Inferior parietal cortex (tissue), 1 donor: ENCODE data around the gene TRPV3.
"Not testable (repeated sequence)": the region's sequence is repeated elsewhere in the genome, so short reads cannot be mapped to it uniquely, and the experiment has no call there.

Source experiments
- DNase-seq: peaks from one replicate; pipeline ENCODE4 v3.0.0-alpha.2; 2016; ENCODE audit errors: extremely low spot score

Gene TRPV3

GRCh38 chr17:3573246-3574100, 15.9 kb upstream of the TRPV3 start:
- no peak for DNase-seq

DNA sequence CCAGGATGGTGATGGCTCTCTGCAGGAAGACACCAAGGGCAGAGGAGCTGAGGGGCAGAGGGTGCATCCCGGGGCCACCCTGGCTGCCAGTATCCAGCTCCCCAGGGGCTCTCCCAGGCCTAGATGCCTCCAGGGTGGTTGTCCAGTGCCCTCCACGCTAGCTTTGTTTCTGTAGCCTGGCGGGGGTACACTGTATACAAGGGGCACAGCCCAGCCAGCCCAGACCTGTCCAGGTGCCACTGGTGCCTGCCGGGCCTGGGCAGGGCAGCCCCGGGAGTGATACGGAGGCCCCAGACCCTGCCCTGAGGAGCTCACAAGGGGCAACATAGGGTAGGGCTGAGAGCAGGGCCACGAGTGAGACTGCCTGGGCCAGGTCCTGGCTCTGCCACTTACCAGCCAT, 14.6 kb upstream of the TRPV3 start:
- no peak for DNase-seq

GRCh38 chr17:3571043-3571900, 13.7 kb upstream of the TRPV3 start:
- DNase-seq, result no peak

GRCh38 chr17:3569534-3570137, 12.0 kb upstream of the TRPV3 start:
- DNase-seq, result no peak

- no peak for DNase-seq
Measured at GRCh38 chr17:3566551-3566950, 8.9 kb upstream of the TRPV3 start.

DNA sequence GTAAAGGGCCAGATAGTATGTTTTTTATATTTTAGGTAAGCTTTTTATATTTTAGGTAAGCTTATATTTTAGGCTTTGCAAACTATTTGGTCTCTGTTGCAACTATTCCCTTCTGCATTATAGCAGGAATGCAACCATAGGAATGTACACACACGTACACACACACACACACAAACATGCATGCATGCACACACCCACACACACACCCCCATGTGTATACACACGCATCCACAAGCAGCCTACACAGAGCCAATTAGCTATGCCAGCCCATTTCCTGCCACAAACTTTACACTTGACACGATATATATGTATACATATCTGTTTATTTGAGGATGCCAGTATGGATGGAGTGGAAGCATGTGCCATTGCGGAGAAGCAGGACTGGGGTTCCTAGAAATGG, 7.5 kb upstream of the TRPV3 start:
- DNase-seq, result no peak

GRCh38 chr17:3564241-3564640, 6.6 kb upstream of the TRPV3 start:
- not testable (repeated sequence) for DNase-seq

GRCh38 chr17:3559270-3559645, 1.6 kb upstream of the TRPV3 start:
- DNase-seq, result no peak

- DNase-seq, result no peak
Measured at GRCh38 chr17:3558603-3559269, 1.1 kb upstream of the TRPV3 start.

GRCh38 chr17:3556916-3557767, 470 bp downstream of the TRPV3 start:
- DNase-seq, result no peak

- DNase-seq, result no peak
Measured at GRCh38 chr17:3556239-3556915, 1.2 kb downstream of the TRPV3 start.

GRCh38 chr17:3555189-3555796, 2.3 kb downstream of the TRPV3 start:
- no peak for DNase-seq

- DNase-seq, result no peak
Measured at GRCh38 chr17:3554440-3554839, 3.2 kb downstream of the TRPV3 start.

DNA sequence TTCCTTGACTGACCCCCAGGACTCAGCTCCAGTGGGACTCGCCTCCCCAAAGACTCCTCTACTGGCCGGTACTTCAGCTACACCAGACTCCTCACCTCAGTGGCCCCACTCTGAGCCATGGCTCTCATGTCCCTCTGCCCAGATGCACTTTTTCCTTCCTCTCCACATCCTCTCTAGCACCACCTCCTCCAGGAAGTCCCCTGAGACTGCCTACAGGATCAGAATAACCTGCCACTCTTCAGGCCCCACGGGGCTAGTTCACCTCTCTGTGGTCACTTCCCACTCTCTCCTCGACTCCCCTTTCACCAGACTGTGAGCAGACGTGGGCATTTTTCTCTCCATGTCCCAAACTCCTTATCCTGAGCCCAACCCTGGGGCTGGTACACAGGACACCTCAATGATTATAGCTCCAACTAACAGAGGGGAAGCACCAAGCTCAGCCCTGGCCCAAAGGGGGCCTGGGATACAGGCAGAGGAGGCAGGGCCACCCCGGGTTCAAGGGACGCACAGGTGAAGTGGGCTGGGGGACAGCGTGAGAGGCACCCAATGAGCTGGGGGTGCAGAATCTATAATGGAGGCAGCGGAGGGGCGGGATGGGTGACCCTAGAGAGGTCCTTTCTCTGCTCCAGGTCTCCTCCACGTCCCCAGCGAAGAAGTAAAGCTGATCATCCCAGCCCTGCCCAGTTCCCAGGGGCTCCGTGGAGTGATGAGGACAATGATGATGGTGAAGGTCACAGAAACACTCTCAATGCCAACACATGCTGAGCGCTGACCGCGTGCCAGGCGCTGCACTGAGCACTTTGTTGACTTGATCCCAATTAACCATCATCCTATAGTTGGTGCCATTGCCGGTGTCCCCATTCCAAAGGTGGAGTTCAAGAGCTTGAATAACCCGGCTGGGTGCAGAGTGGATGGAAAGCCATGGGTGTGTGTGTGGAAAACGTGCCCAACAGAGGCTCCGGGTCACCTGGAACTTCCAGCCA, 3.9 kb downstream of the TRPV3 start:
- no peak for DNase-seq

DNA sequence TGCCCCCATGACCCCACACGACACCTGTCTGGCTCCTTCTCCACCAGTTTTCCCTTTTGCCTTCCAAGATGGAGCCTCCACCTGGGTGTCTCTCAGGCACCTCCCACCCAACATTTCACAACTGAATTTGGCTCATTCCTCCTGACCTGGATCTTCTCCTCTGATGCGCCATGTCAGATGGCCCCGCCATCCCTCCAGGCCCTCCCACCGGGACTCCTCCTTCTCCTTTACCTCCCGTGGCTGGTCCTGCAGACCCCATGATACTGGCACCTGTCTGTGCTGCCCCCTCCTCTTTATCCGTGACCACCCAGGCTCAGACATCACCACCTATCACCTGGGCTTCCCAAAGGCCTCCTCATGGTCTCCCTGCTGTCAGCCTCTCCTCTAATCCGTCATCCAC, 4.7 kb downstream of the TRPV3 start:
- no peak for DNase-seq

GRCh38 chr17:3551189-3551588, 6.4 kb downstream of the TRPV3 start:
- no peak for DNase-seq

DNA sequence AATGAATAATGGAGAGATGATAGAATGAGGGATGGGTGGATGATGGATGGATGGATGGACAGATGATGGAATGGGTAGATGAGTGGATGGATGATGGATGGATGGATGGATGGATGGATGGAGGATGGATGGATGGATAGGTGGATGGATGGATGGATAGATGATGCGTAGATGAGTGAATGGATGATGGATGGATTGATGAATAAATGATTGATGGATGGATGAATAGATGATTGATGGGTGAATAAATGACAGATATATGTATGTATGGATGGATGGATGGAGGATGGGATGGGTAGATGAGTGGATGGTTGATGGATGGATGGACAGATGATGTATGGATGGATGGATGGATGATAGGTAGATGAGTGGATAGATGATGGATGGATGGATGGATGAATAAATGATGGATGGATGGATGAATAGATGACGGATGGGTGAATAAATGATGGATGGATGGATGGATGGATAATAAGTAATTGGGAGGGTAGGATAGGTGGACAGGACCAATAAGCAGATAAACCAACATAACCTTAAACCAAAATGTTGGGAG, 7.9 kb downstream of the TRPV3 start:
- DNase-seq, result no peak

DNA sequence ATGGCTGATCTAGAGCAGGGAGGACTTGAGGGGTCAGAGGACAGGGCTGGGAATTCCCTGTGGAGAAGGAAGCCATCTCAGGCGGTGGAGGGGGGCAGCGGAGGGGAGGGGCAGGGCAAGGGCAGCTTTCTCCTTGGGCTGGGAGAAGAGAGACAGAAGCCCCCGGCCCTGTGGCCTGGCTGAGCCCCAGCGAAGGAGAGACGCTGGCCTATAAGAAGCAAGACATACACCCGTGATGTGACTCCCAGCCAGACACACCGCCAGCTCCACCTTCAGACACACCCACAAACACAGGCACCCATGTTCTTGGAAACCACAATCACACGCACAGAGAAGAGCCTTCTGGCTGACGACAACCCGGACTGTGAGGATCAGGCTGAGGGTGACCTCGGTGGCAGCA, 10.0 kb downstream of the TRPV3 start:
- no peak for DNase-seq

GRCh38 chr17:3546997-3547396, 10.6 kb downstream of the TRPV3 start:
- DNase-seq, result no peak
